Sigmoid colon (tissue), 7 donors: ENCODE measurements around the gene CADM3. TPM values are rescaled to one million over a fixed set of nuclear protein-coding genes. Genes with fewer than 3 reads are reported as not detected.

Experiments
- DNase-seq: peaks from one replicate; pipeline ENCODE4 v3.0.0-alpha.2; 2019
- H3K27ac ChIP-seq, 4 donors: fragments of 200-600 bp; sonication (generic); one replicate each; pipeline ENCODE4 v1.5.1; 2016 to 2019; ENCODE audit warnings: mild to moderate bottlenecking in 1 of 4
- H3K27me3 ChIP-seq, 3 donors: fragments of 200-600 bp; sonication (generic); one replicate each; pipeline ENCODE4 v1.5.1; 2019; ENCODE audit warnings: mild to moderate bottlenecking in 1 of 3
- H3K36me3 ChIP-seq, 4 donors: fragments of 200-600 bp; sonication (generic); one replicate each; pipeline ENCODE4 v1.5.1; 2016 to 2019
- H3K4me1 ChIP-seq, 4 donors: fragments of 200-600 bp; sonication (generic); one replicate each; pipeline ENCODE4 v1.5.1; 2017 to 2019
- H3K4me3 ChIP-seq, 4 donors: fragments of 200-600 bp; sonication (generic); one replicate each; pipeline ENCODE4 v1.5.1; 2017 to 2019; ENCODE audit warnings: mild to moderate bottlenecking in 2 of 4, moderate library complexity in 1 of 4
- H3K9me3 ChIP-seq, 4 donors: fragments of 200-600 bp in 3 of 4; sonication (generic) in 3 of 4; one replicate each; pipeline versions ENCODE4 v1.5.1 to v1.6.1; 2013 to 2019
- EP300 ChIP-seq, 4 donors: sonication (generic); formaldehyde crosslinking; IDR thresholded peaks; one replicate each; pipeline ENCODE4 v1.6.1; 2017; ENCODE audit warnings: antibody characterized with exemption in 4 of 4
- POLR2A ChIP-seq, 2 donors: fragments of 450-650 bp; IDR thresholded peaks; one replicate each; pipeline ENCODE4 v1.6.1; 2016; ENCODE audit warnings: antibody characterized with exemption in 2 of 2, mild to moderate bottlenecking in 2 of 2, moderate library complexity in 2 of 2
- POLR2AphosphoS5 ChIP-seq, 4 donors: sonication (generic); formaldehyde crosslinking; IDR thresholded peaks; one replicate each; pipeline ENCODE4 v1.6.1; 2017; ENCODE audit warnings: antibody characterized with exemption in 4 of 4
- WGBS, 2 donors: extraction: QIAGEN DNeasy Blood & Tissue Kit; methylation state at CpG; one replicate each; pipeline ENCODE4 v1.1.7; 2013; 5-methylcytosine and 5-hydroxymethylcytosine counted together
- intact Hi-C: fragments of 100-400 bp; cut with DNase I; formaldehyde crosslinking; loops from one replicate; pipeline ENCODE4 v1.15.1; 2023
- polyA plus RNA-seq, 3 donors: library from polyadenylated mRNA; stranded (reverse); fragments of 200-250 nt; gene quantifications; one replicate each; pipeline ENCODE4 v1.2.3, GENCODE V29; 2013
- total RNA-seq, 4 donors: library from RNA; depleted of rRNA; stranded (reverse); fragments of >200 nt; gene quantifications; one replicate each; pipeline ENCODE4 v1.1.0, GENCODE V29; 2016
- TF ChIP-seq, protein P1 (sequence below), 4 experiments: fragments of 450-650 bp in 3 of 4; fragments of 200-600 bp in 1 of 4; IDR thresholded peaks; one replicate each; pipeline ENCODE4 v1.5.1; 2016 to 2019; ENCODE audit warnings: antibody characterized with exemption in 4 of 4, mild to moderate bottlenecking in 3 of 4, moderate library complexity in 2 of 4
- donor health status: healthy with polysubstance abuse.
- donor health status: Bipolar disorder and iron deficiency.
- donor health status: healthy.

CADM3 gene
- total and polyA plus RNA-seq, 7 donors: 0.46 to 21.0 (median 10.5) TPM

DNA sequence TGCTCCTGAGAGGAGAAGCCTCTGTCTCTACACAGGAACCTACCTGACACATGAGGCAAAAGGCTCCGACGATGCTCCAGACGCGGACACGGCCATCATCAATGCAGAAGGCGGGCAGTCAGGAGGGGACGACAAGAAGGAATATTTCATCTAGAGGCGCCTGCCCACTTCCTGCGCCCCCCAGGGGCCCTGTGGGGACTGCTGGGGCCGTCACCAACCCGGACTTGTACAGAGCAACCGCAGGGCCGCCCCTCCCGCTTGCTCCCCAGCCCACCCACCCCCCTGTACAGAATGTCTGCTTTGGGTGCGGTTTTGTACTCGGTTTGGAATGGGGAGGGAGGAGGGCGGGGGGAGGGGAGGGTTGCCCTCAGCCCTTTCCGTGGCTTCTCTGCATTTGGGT lies 29.4 kb downstream of the CADM3 start:
- intact Hi-C loops: no loop called here
- H3K4me1 ChIP-seq: no peaks in the 10 kb centered on the region
- no peak overlapping the region for H3K4me3 ChIP-seq
- DNase-seq: no peak
- no peaks in the 10 kb centered on the region for H3K36me3 ChIP-seq
- H3K27me3 ChIP-seq: peaks cover 0 to 9% (median 0%) of the 10 kb centered on the region in 3 donors
- WGBS, 2 donors: 43% methylated on average over 18 of the region's 18 CpGs
- H3K9me3 ChIP-seq: no peaks in the 10 kb centered on the region
- H3K27ac ChIP-seq: no peak overlapping the region
- no peak for TF ChIP-seq POLR2AphosphoS5 (IDR thresholded peaks at IDR 0.05)
- TF ChIP-seq, protein P1, sequence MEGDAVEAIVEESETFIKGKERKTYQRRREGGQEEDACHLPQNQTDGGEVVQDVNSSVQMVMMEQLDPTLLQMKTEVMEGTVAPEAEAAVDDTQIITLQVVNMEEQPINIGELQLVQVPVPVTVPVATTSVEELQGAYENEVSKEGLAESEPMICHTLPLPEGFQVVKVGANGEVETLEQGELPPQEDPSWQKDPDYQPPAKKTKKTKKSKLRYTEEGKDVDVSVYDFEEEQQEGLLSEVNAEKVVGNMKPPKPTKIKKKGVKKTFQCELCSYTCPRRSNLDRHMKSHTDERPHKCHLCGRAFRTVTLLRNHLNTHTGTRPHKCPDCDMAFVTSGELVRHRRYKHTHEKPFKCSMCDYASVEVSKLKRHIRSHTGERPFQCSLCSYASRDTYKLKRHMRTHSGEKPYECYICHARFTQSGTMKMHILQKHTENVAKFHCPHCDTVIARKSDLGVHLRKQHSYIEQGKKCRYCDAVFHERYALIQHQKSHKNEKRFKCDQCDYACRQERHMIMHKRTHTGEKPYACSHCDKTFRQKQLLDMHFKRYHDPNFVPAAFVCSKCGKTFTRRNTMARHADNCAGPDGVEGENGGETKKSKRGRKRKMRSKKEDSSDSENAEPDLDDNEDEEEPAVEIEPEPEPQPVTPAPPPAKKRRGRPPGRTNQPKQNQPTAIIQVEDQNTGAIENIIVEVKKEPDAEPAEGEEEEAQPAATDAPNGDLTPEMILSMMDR (IDR thresholded peaks at IDR 0.05): no peak
- no peak for TF ChIP-seq EP300 (IDR thresholded peaks at IDR 0.05)
- TF ChIP-seq POLR2A (IDR thresholded peaks at IDR 0.05): no peak

GRCh38 chr1:159201642-159202041 lies 30.2 kb downstream of the CADM3 start:
- intact Hi-C loops: no loop called here
- DNase-seq: no peak
- Histone ChIP-seq H3K27ac (no peak overlapping the region), H3K4me1 (peaks cover 0 to 5% (median 0%) of the 10 kb centered on the region in 4 donors), H3K36me3 (no peaks in the 10 kb centered on the region), H3K9me3 (no peaks in the 10 kb centered on the region), H3K27me3 (peaks cover 0 to 9% (median 0%) of the 10 kb centered on the region in 3 donors), H3K4me3 (no peak overlapping the region)
- TF ChIP-seq POLR2AphosphoS5 (IDR thresholded peaks at IDR 0.05) (no peak), EP300 (IDR thresholded peaks at IDR 0.05) (no peak), POLR2A (IDR thresholded peaks at IDR 0.05) (no peak)
- TF ChIP-seq, protein P1 (IDR thresholded peaks at IDR 0.05): no peak
- WGBS, 2 donors: 18 to 21% methylated on average over 5 of the region's 5 CpGs

- intact Hi-C loops: no loop called here
- no peak for DNase-seq
- H3K36me3 ChIP-seq: no peaks in the 10 kb centered on the region
- peaks cover 0 to 16% (median 4%) of the 10 kb centered on the region in 4 donors for H3K4me1 ChIP-seq
- H3K27me3 ChIP-seq: peaks cover 0 to 20% (median 0%) of the 10 kb centered on the region in 3 donors
- WGBS, 2 donors: 70 to 73% methylated on average over 6 of the region's 6 CpGs
- TF ChIP-seq POLR2A (IDR thresholded peaks at IDR 0.05) (no peak), EP300 (IDR thresholded peaks at IDR 0.05) (no peak), POLR2AphosphoS5 (IDR thresholded peaks at IDR 0.05) (no peak)
- TF ChIP-seq, protein P1 (IDR thresholded peaks at IDR 0.05): no peak
- no peaks in the 10 kb centered on the region for H3K9me3 ChIP-seq
- peak overlapping the region in 1 of 4 donors; percentile 6 for H3K27ac ChIP-seq
- H3K4me3 ChIP-seq: no peak overlapping the region
Measured at GRCh38 chr1:159203610-159204009, 32.2 kb downstream of the CADM3 start.

DNA sequence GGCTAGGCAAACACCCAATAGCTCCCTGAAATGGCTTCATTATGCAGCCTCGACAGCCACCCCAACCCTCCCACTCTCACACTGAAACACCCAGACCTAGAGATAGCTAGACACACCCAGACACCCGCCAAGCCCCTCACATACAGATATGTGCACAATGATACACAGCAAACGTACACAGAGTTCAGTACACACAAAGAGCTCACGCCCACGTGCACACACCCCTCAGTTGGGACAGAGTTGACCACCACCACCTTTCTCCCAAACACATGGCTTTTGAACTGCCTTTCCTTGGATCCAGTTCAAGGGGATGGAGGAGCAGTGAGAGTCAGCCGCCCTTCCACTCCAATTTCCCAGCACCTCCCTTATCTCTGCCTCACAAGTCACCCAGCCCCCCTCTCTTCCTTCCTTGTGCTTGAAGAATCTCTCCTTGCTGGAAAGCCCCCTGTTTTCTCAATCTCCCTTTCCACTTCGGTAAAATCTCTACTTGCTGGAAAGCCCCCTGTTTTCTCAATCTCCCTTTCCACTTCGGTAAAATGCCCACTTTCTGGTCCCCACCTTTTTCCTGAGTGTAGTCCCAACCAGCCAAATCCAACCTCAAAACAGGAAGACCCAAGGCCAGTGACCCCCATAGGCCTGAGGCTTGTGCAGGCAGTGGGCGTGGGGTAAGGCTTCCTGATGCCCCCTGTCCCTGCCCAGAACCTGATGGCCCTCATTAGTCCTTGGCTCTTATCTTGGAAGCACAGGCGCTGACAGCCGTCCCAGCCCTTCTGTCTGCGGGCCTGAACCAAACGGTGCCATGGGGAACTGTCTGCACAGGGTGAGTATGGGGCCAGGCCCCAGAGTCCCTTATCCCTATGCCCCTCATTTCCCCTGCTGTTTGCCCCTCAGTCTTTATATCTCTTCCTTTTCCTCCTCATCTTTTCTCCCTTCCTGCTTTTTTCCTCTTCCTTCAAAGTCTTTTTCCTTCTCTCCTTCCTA lies 33.0 kb downstream of the CADM3 start, which contains the start of gene ACKR1:
ACKR1 (plus strand) TSS at position 715 of the 981 bp plus-strand sequence; CDS start at position 800, 85 bp downstream.
- peak within 1 kb of the TSS in 3 of 4 donors; percentile 9 to 21 (median 15) for H3K4me3 ChIP-seq
- WGBS, 2 donors: 47 to 65% methylated on average over 13 of the region's 13 CpGs
- TF ChIP-seq EP300 (IDR thresholded peaks at IDR 0.05) (no peak), POLR2A (IDR thresholded peaks at IDR 0.05) (no peak), POLR2AphosphoS5 (IDR thresholded peaks at IDR 0.05) (peak in 1 of 4 donors; percentile 16)
- TF ChIP-seq, protein P1 (IDR thresholded peaks at IDR 0.05): no peak
- peaks cover 0 to 16% (median 4%) of the 10 kb centered on the region in 4 donors for H3K4me1 ChIP-seq
- H3K27ac ChIP-seq: peak within 1 kb of the TSS in 2 of 4 donors; percentile 0 to 6
- H3K27me3 ChIP-seq: peaks cover 0 to 27% (median 6%) of the 10 kb centered on the region in 3 donors
- H3K9me3 ChIP-seq: no peaks in the 10 kb centered on the region
- no peaks in the 10 kb centered on the region for H3K36me3 ChIP-seq
- DNase-seq: no peak
- intact Hi-C loops: no loop called here
